A673 (cell line): ENCODE measurements around the gene KIF5C.

Experiments
- EZH2 ChIP-seq: fragments of 200-600 bp; sonication (generic); IDR thresholded peaks from 2 replicates; pipeline ENCODE4 v1.6.1; 2017; ENCODE audit warnings: borderline replicate concordance, low read depth, mild to moderate bottlenecking, mixed read lengths, antibody characterized with exemption, low read length; ENCODE audit not compliant: poor library complexity, severe bottlenecking
- TF ChIP-seq, protein P1 (sequence below): fragments of 300-800, 200-600 bp; sonication (generic); conservative IDR thresholded peaks from 2 replicates; pipeline ENCODE4 v1.5.1; 2017; ENCODE audit warnings: low read depth, mild to moderate bottlenecking, antibody characterized with exemption, low read length, moderate library complexity, mixed read lengths

DNA sequence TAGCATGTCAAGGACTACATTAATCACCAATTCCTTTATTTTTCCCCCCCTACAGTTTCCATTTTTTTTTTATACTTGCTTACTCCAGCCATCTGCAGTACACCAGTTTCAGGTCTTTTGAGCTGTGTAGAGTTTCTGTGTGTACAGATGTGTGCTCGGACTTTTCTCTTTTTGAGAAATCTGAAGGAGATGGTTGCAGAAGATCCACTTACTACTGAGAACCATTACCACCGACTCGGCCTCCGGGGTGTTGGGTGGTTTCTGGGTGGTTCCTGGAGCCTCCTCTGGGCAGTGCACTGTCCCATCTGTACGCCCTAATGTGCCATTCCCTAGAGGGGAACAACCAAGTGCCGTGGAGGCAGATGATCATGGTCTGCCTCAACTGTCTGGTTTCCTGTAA, 148.1 kb downstream of the KIF5C start:
- TF ChIP-seq, protein P1, sequence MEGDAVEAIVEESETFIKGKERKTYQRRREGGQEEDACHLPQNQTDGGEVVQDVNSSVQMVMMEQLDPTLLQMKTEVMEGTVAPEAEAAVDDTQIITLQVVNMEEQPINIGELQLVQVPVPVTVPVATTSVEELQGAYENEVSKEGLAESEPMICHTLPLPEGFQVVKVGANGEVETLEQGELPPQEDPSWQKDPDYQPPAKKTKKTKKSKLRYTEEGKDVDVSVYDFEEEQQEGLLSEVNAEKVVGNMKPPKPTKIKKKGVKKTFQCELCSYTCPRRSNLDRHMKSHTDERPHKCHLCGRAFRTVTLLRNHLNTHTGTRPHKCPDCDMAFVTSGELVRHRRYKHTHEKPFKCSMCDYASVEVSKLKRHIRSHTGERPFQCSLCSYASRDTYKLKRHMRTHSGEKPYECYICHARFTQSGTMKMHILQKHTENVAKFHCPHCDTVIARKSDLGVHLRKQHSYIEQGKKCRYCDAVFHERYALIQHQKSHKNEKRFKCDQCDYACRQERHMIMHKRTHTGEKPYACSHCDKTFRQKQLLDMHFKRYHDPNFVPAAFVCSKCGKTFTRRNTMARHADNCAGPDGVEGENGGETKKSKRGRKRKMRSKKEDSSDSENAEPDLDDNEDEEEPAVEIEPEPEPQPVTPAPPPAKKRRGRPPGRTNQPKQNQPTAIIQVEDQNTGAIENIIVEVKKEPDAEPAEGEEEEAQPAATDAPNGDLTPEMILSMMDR = no peak
- TF ChIP-seq EZH2 = no peak
